HG02973 (cell line): Measurements from ENCODE around the gene NIT2.
A peak's percentile ranks its signal among the peaks of the same experiment; 100 is the strongest.
"Not testable (repeated sequence)": the region's sequence is repeated elsewhere in the genome, so short reads cannot be mapped to it uniquely, and the experiment has no call there.

ENCODE experiments used
- ATAC-seq: cut with Tn5 transposase; IDR thresholded peaks from one replicate; pipeline ENCODE4 v1.9.1; 2021; ENCODE audit warnings: moderate library complexity; ENCODE audit not compliant: unreplicated experiment

NIT2 gene, protein sequence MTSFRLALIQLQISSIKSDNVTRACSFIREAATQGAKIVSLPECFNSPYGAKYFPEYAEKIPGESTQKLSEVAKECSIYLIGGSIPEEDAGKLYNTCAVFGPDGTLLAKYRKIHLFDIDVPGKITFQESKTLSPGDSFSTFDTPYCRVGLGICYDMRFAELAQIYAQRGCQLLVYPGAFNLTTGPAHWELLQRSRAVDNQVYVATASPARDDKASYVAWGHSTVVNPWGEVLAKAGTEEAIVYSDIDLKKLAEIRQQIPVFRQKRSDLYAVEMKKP

DNA sequence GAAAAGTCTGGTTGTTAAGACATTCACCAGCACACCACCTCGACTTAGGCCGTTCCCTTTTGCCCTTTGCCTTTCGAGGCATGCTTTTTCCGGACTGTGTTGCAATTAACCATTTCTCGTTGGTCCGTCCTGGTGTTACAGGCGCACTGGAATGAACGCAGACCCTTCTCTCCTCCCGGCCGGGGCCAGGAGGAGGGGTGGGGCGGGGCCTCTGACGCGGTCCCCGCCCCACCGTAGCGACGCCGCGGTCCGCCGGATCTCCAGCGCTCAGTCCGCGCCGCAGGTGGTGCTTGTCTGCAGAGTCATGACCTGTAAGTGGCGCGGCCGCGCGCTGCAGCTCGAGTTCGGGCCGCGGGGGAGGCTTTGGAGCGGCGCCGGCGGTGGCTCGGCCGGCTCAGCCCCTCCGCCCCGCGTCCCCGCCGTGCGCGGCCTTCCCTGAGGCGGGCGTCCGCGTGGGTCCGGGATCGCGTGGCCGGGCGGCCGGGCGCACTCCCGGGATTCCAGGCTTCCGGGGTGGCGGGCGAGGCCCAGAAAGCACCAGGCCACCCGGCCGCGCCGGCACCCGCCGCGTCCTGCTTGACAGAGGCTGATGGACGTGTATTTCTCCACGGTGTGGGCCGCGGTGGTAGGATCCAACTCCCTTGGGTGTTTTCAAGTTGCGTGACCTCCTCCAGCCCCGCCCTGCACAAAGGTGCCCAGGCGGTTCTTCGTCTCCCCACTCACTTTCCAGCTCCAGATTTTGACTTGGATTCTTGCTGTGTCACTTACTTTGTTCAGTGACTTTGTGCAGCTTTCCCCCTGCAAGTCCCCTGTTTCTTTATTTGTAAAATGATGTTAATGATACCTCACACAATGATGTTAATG, at the start of gene NIT2:
TSS of gene NIT2 (plus strand) at position 270 of the 864 bp plus-strand sequence. CDS start at position 305, 35 bp downstream.
- ATAC-seq, result peak; percentile 98

DNA sequence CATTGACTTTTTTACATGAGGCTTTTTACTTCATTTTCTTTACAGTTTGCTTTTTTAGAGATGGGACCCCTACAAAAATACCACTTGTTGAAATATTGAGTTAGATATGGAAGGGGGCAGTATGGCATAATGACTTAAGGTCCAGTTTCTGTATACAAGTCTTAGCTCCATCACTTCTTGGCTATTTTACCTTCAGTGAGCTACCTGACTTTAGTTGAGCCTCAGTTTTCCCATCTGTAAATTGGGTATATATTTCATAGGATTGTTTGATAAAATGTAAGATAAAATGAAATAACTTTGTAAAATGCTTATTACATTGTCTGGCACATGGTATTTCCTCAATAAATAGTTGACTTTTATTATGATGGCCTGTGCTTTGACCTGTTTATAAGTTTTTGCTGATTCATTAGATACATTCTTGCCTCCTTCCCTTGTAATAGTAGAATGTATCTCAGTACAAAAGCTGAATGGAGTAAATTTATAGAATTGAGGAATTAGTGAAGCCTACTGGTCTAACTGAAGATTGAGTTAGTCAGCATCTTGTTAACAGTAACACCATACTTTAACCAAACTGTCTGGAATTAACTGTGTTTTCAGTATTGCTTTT, 46.2 kb upstream of the NIT2 start:
- no peak for ATAC-seq

DNA sequence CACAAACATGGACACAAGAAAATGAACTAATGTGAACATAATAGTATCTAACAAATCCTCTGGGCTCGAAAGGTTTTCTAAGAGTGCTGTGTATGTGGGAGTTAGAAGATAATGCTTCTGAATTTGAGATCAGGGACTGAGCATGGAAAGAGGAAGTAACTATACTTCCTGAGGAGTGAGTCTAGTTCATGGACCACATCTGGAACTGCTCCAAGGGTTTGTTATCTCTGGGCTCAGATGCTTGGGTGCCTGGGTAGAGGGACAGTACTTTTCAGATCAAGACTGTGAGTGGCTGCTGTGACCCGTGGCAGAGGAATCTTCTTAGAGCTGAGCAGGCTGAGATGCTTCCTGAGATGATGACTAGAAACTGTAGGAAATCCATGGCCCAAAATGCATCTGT, 45.2 kb upstream of the NIT2 start:
- ATAC-seq, result no peak

DNA sequence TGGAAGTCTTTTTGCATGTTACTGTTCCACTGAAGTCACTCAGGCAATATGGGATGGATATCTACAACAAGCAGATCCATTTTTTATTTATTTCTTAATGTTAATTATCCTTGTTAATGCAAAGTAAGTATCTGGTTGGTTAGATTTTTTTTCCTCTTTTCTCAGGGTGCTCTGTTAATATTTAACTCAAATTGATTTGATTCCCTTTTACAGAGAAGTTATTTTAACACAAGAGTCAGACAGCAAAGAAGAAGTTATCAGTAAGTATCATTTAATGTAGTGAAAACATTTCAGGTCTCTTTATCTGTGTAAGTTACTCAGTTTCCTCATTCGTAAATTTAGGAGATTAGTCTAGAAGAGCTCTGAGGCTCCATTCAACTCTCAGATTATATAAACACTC, 39.5 kb upstream of the NIT2 start:
- no peak for ATAC-seq

DNA sequence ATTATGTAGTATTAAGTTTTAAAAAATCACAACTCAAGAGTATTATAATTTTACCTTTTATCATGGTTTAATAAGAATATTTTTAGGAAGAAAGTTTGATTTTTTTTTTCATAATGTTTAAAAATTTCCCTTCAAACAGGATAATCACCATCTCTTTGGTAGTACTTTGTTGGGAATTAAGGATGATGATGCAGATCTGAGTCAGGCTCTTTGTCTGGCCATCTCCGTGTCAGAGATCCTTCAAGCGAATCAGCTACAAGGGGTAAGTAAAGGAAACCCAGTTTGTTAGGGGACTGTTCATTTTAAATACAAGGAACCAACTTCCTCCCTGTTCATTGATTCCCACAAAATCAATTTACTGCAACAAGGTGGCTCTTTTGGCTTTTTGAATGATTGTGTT, 36.8 kb upstream of the NIT2 start:
- no peak for ATAC-seq

DNA sequence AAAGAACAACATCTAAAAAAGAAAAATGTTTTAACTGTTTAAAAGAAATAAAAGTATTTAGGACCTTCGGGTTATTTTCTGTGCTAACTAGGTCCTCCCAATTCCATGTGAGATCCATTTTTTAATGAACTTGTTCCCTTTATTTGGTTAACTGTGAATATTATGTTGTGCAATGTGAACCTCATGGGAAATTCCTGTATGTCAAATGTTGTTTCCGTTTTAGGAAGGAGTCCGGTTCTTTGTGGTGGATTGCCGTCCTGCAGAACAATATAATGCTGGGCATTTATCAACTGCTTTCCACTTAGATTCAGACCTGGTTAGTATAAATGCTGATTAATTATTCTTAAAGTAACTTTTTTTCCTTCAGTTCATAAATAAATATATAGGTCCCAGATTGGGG, 35.5 kb upstream of the NIT2 start:
- no peak for ATAC-seq

DNA sequence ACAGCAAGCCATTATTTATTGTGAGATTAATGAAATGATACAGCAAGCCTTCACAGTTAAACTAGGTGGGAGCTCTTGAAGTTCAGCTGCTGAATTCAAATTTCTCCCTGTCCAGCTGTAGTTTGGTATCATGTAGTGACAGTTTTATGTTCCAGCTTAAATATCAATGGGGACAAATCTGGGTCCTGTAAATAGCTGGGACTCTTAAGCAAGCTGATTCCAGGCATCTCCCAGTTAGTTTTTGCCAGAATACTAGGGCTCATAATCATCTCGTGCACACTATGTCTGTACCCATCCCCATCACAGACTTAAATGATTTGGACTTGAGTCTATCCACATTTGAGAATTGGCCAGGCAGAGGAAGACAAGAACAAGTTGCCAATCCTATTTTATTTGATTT, 27.9 kb upstream of the NIT2 start:
- no peak for ATAC-seq

DNA sequence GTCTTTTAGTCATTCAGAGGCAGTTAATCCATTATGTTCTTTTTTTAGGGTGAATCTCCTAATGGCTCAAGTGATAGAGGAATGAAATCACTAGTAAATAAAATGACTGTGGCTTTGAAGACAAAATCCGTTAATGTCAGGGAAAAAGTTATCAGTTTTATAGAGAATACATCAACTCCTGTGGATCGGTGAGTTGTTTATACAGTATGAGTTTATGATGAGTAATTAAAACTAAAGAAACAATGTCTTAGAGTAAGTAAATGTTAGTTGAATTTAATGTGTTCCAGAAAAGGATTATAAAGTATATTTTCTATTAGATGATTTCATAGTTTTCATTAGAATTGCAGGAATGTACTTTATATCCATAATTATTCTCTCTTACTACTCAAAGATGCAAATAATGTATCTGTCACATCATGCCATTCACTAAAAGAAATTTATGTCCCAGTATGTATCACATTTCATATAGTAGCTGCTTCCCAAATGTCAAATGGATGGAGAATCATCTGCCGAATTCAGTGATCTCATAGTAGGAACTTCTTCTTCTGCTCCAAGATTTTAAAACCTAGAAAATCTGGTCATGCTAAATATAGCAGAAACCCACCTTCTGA, 24.1 kb upstream of the NIT2 start:
- no peak for ATAC-seq

DNA sequence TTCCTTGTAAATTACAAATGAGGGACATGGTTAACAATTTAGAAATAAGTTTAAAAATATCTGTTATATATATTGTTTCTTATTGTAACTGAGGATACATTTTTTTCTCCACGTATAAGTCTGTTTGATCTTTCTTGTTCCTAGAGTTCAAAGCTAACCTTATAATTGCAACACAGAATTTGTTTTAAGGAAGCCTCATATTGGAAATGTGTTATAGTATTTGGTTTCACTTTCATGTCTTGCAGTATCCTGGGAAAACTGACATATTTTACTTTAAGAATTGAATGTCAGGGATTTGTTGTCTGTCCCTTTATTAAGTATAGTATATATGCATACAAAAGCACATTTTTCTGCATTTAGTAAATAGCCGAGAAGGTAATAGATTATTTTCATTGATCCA, 23.5 kb upstream of the NIT2 start:
- ATAC-seq, result no peak

DNA sequence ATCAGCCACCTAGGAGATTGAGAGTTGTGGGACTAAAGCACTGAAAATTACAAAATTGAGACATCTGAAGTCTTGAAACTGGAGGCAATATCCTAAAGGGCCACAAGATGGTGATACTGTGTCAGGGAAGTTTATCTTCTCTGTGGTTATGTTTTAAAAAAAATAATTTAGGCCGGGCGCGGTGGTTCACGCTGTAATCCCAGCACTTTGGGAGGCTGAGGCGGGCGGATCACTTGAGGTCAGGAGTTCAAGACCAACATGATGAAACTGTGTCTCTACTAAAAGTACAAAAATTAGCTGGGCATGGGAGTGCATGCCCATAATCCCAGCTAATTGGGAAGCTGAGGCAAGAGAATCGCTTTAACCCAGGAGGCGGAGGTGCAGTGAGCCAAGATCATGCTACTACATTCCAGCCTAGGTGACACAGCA, 17.9 kb upstream of the NIT2 start:
- ATAC-seq, result peak; percentile 57

DNA sequence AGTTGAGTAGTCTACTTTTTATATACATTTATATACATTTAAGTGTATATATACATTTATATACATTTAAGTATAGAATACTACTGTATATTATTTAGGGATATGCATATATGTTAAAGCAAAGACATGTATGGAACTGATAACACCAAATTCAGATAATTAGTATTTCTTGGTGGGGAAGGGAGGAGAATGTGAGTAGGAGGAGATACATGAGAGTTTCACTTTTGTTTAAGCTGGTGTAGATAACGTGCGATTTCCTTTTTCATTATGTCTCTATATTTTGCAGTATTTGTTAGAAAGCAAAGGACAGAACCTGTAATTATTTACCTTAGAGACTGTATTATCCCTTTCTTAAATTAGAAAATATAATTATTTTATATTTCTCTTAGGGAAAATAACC, 16.6 kb upstream of the NIT2 start:
- peak; percentile 76 for ATAC-seq

DNA sequence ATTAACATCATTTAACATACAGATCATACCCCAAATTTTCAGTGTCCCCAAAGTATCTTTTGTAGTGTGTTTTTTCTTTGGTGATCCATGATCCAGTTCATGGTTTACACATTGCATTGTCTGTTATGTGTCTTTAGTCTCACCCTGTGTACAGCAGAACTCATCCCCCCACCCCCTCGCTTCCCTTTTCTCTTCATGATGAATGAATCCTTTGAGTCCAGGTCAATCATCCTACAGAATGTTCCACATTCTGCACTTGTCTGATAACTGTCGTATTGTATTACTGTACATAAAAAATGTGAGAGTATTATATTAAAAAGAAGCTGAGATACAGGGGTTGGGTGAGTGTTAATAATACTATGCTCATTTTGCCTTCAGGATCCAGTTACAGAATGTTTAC, 14.6 kb upstream of the NIT2 start:
- no peak for ATAC-seq

DNA sequence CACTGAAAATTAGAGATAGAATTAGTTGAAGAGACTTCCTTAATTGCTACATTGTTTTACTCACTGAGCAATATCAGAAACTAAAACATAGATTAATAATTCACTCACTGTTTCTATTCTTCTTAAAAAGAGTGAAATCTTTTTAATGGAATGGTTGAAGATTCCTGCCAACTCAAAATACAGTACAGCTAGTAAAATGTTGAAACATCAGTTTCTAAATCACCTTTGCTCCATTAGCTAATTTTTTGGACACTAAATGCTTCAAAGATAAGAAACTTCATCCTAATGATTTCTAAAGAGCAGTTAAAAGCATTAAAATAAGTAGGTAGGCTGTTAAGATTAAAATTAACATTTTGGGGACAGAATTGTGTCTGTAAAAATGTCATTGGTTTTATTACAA, 10.5 kb upstream of the NIT2 start:
- no peak for ATAC-seq

DNA sequence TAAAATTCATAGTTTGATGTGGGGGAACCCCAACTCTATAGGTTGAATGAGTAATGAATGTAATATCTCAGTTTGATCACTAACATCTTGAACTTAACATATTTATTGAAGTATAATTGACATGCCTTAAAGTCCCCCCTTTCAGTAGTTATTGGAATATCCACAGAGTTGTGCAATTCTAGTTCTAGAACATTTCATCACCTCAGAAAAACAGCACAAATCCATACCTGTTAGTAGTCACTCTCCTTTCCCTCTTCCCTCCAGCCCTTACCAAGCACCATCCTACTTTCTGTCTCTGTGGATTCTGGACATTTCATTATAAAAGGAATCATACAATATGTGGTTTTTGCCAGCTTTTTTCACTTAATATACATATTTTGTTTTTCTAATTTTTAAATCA, 8.7 kb upstream of the NIT2 start:
- ATAC-seq, result no peak

DNA sequence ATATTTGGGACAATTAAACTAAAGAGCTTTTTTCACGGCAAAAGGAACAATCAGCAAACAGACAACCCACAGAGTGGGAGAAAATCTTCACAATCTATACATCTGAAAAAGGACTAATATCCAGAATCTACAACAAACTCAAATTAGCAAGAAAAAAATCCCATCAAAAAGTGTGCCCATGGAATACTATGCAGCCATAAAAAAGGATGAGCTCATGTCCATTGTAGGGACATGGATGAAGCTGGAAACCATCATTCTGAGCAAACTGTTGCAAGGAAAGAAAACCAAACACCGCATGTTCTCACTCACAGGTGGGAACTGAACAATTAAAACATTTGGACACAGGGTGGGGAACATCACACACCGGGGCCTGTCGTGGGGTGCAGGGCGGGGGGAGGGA, 7.2 kb upstream of the NIT2 start:
- ATAC-seq, result not testable (repeated sequence)

DNA sequence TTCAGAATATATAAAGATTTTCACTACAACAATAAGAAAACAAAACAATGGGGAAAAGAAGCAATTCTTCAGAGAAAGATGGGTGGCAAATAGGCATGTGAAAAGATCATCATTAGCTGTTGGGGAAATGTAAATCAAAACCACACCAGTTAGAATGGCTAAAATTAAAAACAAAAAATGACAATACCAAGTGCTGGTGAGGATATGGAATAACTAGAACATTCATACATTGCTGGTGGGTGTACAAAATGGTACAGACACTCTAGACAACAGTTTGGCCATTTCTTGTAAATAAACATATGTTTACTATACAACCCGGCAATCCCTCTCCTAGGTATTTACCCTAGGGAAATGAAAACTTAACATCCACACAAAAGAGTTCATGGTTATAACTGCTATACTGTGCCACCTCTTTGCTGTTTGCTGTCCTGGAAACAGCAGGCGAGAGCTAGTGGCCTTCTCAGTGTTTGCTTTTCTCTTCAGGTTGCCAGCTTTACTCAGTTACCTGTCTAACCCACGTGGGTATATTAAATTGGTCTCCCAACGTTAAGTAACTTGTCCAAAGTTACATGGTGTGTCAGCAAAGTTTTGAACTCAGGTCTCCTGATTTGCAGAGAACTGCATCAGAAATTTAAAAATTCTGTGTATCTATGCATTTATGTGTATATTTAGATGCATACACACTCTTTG, 4.6 kb upstream of the NIT2 start:
- no peak for ATAC-seq

DNA sequence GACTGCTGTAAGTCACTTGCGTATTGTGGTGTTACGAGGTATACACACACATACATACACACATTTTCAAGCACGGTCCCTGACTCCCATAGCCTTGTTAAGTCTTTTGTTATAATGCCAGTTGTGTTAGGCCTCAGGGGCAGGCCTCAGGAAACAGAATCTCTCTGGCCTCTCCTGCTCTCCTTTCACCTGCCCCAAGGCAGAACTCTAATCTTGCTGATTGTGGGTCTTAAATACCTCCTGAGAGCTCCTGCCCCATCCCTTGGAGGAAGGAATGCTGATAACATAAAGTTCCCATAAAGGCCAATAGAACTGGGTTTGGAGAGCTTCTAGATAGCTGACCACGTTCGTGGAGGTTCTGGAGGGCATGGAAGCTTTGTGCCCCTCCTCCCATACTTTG, 3.9 kb upstream of the NIT2 start:
- ATAC-seq, result no peak

DNA sequence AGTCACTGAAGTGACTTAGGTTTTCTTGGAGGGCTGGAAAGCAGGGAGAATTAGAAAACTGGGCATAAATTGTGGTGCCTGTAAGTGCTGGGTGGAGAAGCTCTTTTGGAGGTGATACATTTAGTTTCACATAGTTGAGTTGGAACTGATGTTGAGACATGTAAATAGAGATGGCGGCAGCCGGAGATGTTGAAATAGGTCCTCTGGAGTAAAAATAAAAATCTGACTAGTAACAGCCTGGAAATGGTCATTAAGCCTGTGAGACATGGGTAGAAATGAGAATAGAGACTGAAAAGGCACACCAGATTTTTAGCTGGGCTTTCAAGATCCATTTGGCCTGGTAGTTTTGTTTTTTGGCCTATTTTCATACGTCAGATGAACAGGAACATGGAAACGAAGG, 2.9 kb upstream of the NIT2 start:
- no peak for ATAC-seq

DNA sequence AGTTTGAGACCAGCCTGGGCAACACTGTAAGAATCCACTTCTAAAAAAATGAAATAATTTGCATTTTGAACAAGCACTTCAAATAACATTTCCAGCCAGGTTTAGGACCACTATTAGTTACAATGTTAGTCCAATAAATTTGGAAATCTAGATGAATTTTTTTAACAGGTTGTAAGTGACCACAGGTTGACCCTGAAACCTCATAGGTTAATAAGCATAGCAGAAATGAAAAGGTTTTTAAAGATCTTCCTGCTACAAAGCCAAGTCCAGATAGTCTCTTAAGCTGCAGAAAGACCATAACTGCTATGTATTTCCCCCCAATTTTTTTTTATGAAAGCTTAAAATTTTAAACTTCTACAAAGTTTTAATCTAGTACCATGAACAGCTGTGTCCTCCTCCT, 1.5 kb upstream of the NIT2 start:
- ATAC-seq, result no peak

DNA sequence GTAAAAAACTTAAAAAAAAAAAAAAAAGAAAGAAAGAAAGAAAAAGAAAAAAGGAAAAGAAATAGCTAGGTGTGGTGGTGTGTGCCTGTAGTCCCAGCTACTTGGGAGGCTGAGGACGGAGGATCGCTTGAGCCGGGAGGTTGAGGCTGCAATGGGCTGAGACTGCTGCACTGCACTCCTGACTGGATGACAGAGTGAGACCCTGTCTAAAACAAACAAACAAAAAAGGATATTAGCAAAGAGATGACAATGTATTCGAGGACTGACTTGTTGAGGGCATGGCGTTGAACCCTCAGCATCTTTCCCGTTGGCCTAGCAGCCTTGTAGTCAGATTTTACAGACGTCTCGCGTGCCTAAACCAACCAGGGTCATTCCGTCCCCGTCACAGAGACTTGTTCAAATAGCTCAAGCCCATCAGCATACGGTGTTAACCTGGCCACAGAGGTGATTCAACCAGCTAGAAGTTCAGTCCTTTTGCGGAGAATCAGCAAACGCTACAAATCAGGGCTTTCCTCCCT, 528 bp upstream of the NIT2 start:
- peak; percentile 9 for ATAC-seq

DNA sequence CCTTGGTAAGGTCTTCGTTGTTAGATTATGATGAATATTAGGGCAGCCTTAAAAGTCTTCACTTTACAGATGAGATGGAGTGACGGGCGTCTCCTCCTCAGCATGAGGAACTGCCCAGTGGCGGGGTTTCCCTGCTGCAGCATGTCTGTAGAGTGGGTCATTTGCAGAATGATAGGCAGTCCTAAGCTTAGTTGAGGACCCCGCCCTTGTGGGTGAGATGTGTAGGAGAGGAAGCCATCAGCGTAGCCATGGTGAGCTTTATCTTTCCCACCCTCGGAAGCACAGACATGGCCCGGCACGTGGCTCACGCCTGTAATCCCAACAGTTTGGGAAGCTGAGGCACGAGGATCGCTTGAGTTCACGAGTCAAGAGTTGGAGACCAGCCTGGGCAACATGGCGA, 877 bp downstream of the NIT2 start:
- peak; percentile 60 for ATAC-seq
